Measurements from ENCODE around the gene RERE. TPM values are rescaled to one million over a fixed set of nuclear protein-coding genes. Genes with fewer than 3 reads are reported as not detected.

RERE gene
- polyA plus RNA-seq, 1 of the 3 experiments (the other 2 are of a cell fraction): 8.1 TPM

GRCh38 chr1:8520483-8520966 is 296.9 kb downstream of the RERE start:
- 92% methylated on average over 6 of the region's 6 CpGs for WGBS (ENCODE audit: low lambda C conversion rate)
- Histone ChIP-seq H4K20me1 (ENCODE audit: insufficient read depth) (no peaks in the 10 kb centered on the region), H3K9me2 (no peaks in the 10 kb centered on the region), H3K9ac (no peak overlapping the region), H3K79me2 (ENCODE audit: insufficient read depth) (peaks cover 57% of the 10 kb centered on the region), H3K27ac (ENCODE audit: low read depth in 2 of 2, low read length in 1 of 2) (no peak overlapping the region), H3K4me1 (ENCODE audit: control insufficient read depth in 1 of 2, insufficient read depth in 2 of 2, low read depth in 1 of 2, low read length in 1 of 2) (peaks cover 24 to 25% of the 10 kb centered on the region in 2 experiments; a peak in 3 of 4 replicates), H3K4me3 (ENCODE audit: low read depth in 2 of 2, low read length in 1 of 2) (no peak overlapping the region), H3K36me3 (replicated peaks in 1 of 2; ENCODE audit: control insufficient read depth in 1 of 2, insufficient read depth in 2 of 2, low read length in 1 of 2) (no peaks in the 10 kb centered on the region), H3K9me3 (no peaks in the 10 kb centered on the region), H3F3A (replicated peaks; ENCODE audit: insufficient read depth) (peaks cover 39% of the 10 kb centered on the region), H2AFZ (ENCODE audit: low read depth) (no peak overlapping the region), H3K27me3 (ENCODE audit: insufficient read depth) (no peaks in the 10 kb centered on the region), H3K4me2 (no peak overlapping the region)
- no peak for DNase-seq
- CTCF ChIA-PET: interaction anchor here (1.7 kb wide), 1 partner anchor 39 kb away, joined by 5 read pairs; no protein-coding TSS in a partner anchor
- POLR2A ChIA-PET: no interaction called here
- TF ChIP-seq TCF12 (IDR thresholded peaks at IDR 0.05): no peak
- no peak for TF ChIP-seq FOXM1 (IDR thresholded peaks at IDR 0.05; ENCODE audit: low read depth)
- TF ChIP-seq TAF1 (IDR thresholded peaks at IDR 0.05; ENCODE audit: borderline replicate concordance, low read depth, low read length): no peak
- TF ChIP-seq NFIC (IDR thresholded peaks at IDR 0.05; ENCODE audit: borderline replicate concordance): no peak
- TF ChIP-seq RAD21 (IDR thresholded peaks at IDR 0.05; ENCODE audit: low read length): no peak
- no peak for TF ChIP-seq FOXJ3 (CRISPR knock-in tag; IDR thresholded peaks at IDR 0.05)
- TF ChIP-seq CTCF (IDR thresholded peaks at IDR 0.05): no peak
- TF ChIP-seq IRF3 (IDR thresholded peaks at IDR 0.05; ENCODE audit: low read depth, low read length): no peak
- no peak for TF ChIP-seq REST (IDR thresholded peaks at IDR 0.05; ENCODE audit: low read depth, low read length)
- no peak for TF ChIP-seq ZBTB33 (IDR thresholded peaks at IDR 0.05; ENCODE audit: borderline replicate concordance, low read depth)
- no peak for TF ChIP-seq PBX3 (IDR thresholded peaks at IDR 0.05)
- TF ChIP-seq GATA2 (CRISPR knock-in tag; IDR thresholded peaks at IDR 0.05): no peak
- TF ChIP-seq GABPA (IDR thresholded peaks at IDR 0.05; ENCODE audit: low read depth): no peak
- no peak for TF ChIP-seq NRF1 (IDR thresholded peaks at IDR 0.05; ENCODE audit: low read depth, low read length)
- TF ChIP-seq RXRA (IDR thresholded peaks at IDR 0.05; ENCODE audit: borderline replicate concordance, low read depth): no peak
- no peak for TF ChIP-seq RCOR1 (IDR thresholded peaks at IDR 0.05; ENCODE audit: low read length)
- no peak for TF ChIP-seq MXI1 (IDR thresholded peaks at IDR 0.05; ENCODE audit: low read depth, low read length)

Data from SK-N-SH (cell line).